ENCODE results near the gene TAF11L12. TPM values are rescaled to one million over a fixed set of nuclear protein-coding genes. Genes with fewer than 3 reads are reported as not detected.

Gene TAF11L12
- total and polyA plus RNA-seq, 2 donors (not counting 1 experiment from before 2014, with no cell fraction given) = not detected

GRCh38 chr5:17655921-17656320, 45.7 kb downstream of the TAF11L12 start:
- no peaks in the 10 kb centered on the region for H4K20me1 ChIP-seq (ENCODE audit: control insufficient read depth, insufficient read depth, low read length, poor library complexity, severe bottlenecking)
- no peak overlapping the region for H3K9ac ChIP-seq (ENCODE audit: low read length)
- no peak overlapping the region for H3K4me2 ChIP-seq (replicated peaks; ENCODE audit: low read depth, low read length, poor library complexity, severe bottlenecking)
- H3K79me2 ChIP-seq (ENCODE audit: control insufficient read depth, insufficient read depth, low read length) = no peaks in the 10 kb centered on the region
- no peaks in the 10 kb centered on the region for H3K4me1 Mint-ChIP-seq
- no peak overlapping the region for H3K27ac ChIP-seq (ENCODE audit: low read length in 2 of 2)
- H3K27me3 Mint-ChIP-seq = no peaks in the 10 kb centered on the region
- no peak overlapping the region for H2AFZ ChIP-seq (ENCODE audit: insufficient read depth, low read depth, low read length, poor library complexity, severe bottlenecking)
- TF ChIP-seq CTCF (IDR thresholded peaks at IDR 0.05) (no peak), EZH2 (IDR thresholded peaks at IDR 0.05; ENCODE audit: borderline replicate concordance, insufficient read depth, low read depth, low read length, poor library complexity, severe bottlenecking) (no peak)
- H3K4me3 ChIP-seq (ENCODE audit: control extremely low read depth in 1 of 5, extremely low read depth in 1 of 5, insufficient read depth in 1 of 5, low read depth in 2 of 5, low read length in 4 of 5) = no peak overlapping the region
- no peaks in the 10 kb centered on the region for H3K9me3 Mint-ChIP-seq (ENCODE audit: insufficient read depth)
- H3K9me3 ChIP-seq (ENCODE audit: control extremely low read depth in 1 of 3, control insufficient read depth in 2 of 3, insufficient read depth in 1 of 3, low read length in 2 of 3) = peaks cover 0 to 4% (median 0%) of the 10 kb centered on the region in 3 donors
- intact Hi-C loops (cut with micrococcal nuclease) = no loop called here
- CTCF ChIA-PET = no interaction called here
- no peak for ATAC-seq (ENCODE audit: low read depth)
- H3K27me3 ChIP-seq (replicated peaks in 1 of 4; ENCODE audit: control extremely low read depth in 1 of 4, control insufficient read depth in 3 of 4, insufficient read depth in 4 of 4, low read length in 3 of 4) = no peaks in the 10 kb centered on the region
- H3K27ac Mint-ChIP-seq = no peak overlapping the region
- no peaks in the 10 kb centered on the region for H3K36me3 ChIP-seq (replicated peaks in 1 of 2; ENCODE audit: control extremely low read depth in 1 of 2, control insufficient read depth in 1 of 2, extremely low read depth in 1 of 2, insufficient read depth in 2 of 2, low read length in 1 of 2)
- WGBS (ENCODE audit: insufficient coverage) = no CpG with 5 or more reads among the region's 6 CpGs
- H3K4me3 Mint-ChIP-seq = no peak overlapping the region
- POLR2A ChIA-PET = no interaction called here
- no peaks in the 10 kb centered on the region for H3K4me1 ChIP-seq (ENCODE audit: control insufficient read depth in 2 of 2, insufficient read depth in 2 of 2, low read length in 2 of 2)
- DNase-seq = no peak

Small RNA genes lying within 50 kb of the gene (small RNA-seq; reads per million reads assigned to genes)
- gene AC233724.1 (ENCODE audit: insufficient read length, low read depth, low replicate concordance) (not detected), gene AC233724.2 (ENCODE audit: insufficient read length, low read depth, low replicate concordance) (not detected), gene AC233724.3 (ENCODE audit: insufficient read length, low read depth, low replicate concordance) (not detected), gene AC233724.4 (ENCODE audit: insufficient read length, low read depth, low replicate concordance) (not detected), gene AC233724.6 (ENCODE audit: insufficient read length, low read depth, low replicate concordance) (not detected), gene AC233724.7 (ENCODE audit: insufficient read length, low read depth, low replicate concordance) (not detected)

Other genes starting within 250 kb of the TAF11L12 start
- gene TAF11L2, start 112.2 kb upstream of the TAF11L12 start, total RNA-seq = not detected in 2 replicates
- not detected in 2 replicates for gene TAF11L2, start 112.2 kb upstream of the TAF11L12 start, polyA plus RNA-seq
- gene TAF11L3, start 92.0 kb upstream of the TAF11L12 start, total RNA-seq = not detected in 2 replicates
- not detected in 2 replicates for gene TAF11L3, start 92.0 kb upstream of the TAF11L12 start, polyA plus RNA-seq
- not detected in 2 replicates for gene TAF11L4, start 88.6 kb upstream of the TAF11L12 start, total RNA-seq
- gene TAF11L4, start 88.6 kb upstream of the TAF11L12 start, polyA plus RNA-seq = not detected in 2 replicates
- not detected in 2 replicates for gene TAF11L5, start 85.2 kb upstream of the TAF11L12 start, total RNA-seq
- not detected in 2 replicates for gene TAF11L5, start 85.2 kb upstream of the TAF11L12 start, polyA plus RNA-seq
- gene TAF11L6, start 81.7 kb upstream of the TAF11L12 start, total RNA-seq = not detected in 2 replicates
- not detected in 2 replicates for gene TAF11L6, start 81.7 kb upstream of the TAF11L12 start, polyA plus RNA-seq
- not detected in 2 replicates for gene TAF11L7, start 24.6 kb upstream of the TAF11L12 start, total RNA-seq
- gene TAF11L7, start 24.6 kb upstream of the TAF11L12 start, polyA plus RNA-seq = not detected in 2 replicates
- not detected in 2 replicates for gene TAF11L8, start 19.4 kb upstream of the TAF11L12 start, total RNA-seq
- gene TAF11L8, start 19.4 kb upstream of the TAF11L12 start, polyA plus RNA-seq = not detected in 2 replicates
- gene TAF11L9, start 16.0 kb upstream of the TAF11L12 start, total RNA-seq = not detected in 2 replicates
- not detected in 2 replicates for gene TAF11L9, start 16.0 kb upstream of the TAF11L12 start, polyA plus RNA-seq
- not detected in 2 replicates for gene TAF11L10, start 12.6 kb upstream of the TAF11L12 start, total RNA-seq
- gene TAF11L10, start 12.6 kb upstream of the TAF11L12 start, polyA plus RNA-seq = not detected in 2 replicates
- not detected in 2 replicates for gene TAF11L11, start 6.2 kb upstream of the TAF11L12 start, total RNA-seq
- not detected in 2 replicates for gene TAF11L11, start 6.2 kb upstream of the TAF11L12 start, polyA plus RNA-seq
- not detected in 2 replicates for gene TAF11L13, start 21.7 kb downstream of the TAF11L12 start, total RNA-seq
- gene TAF11L13, start 21.7 kb downstream of the TAF11L12 start, polyA plus RNA-seq = not detected in 2 replicates
- gene TAF11L14, start 24.1 kb downstream of the TAF11L12 start, total RNA-seq = not detected in 2 replicates
- gene TAF11L14, start 24.1 kb downstream of the TAF11L12 start, polyA plus RNA-seq = not detected in 2 replicates